WTC11 (cell line): Measurements from ENCODE around the gene ATG13. TPM values are rescaled to one million over a fixed set of nuclear protein-coding genes. Genes with fewer than 3 reads are reported as not detected.

Experiments
- ATAC-seq: fragments of 200-7000 bp; cut with Tn5 transposase; 2 replicates; pipeline ENCODE4 v1.10.0; 2021; ENCODE audit warnings: mild to moderate bottlenecking, moderate library complexity
- CTCF ChIA-PET: fragments of 300-600 bp; sonication (Branson Sonifier 250); formaldehyde crosslinking; loops from one replicate; lab custom pipeline; 2021; ENCODE audit warnings: antibody characterized with exemption; lab: Charles Lee
- POLR2A ChIA-PET: fragments of 350-600 bp; sonication (Branson Sonifier 250); formaldehyde crosslinking; loops from one replicate; lab custom pipeline; 2021; ENCODE audit warnings: antibody characterized with exemption; lab: Charles Lee
- DNase-seq: peaks from one replicate; pipeline ENCODE4 v3.0.0; 2021; ENCODE audit warnings: low spot score
- H3K27ac Mint-ChIP-seq: 2 replicates; pipeline ENCODE4 v1.8.0; 2021; ENCODE audit warnings: mixed read lengths
- H3K27me3 Mint-ChIP-seq: 2 replicates; pipeline ENCODE4 v1.8.0; 2021; ENCODE audit warnings: low read depth, mild to moderate bottlenecking, moderate library complexity, mixed read lengths
- H3K36me3 Mint-ChIP-seq: 2 replicates; pipeline ENCODE4 v1.8.0; 2021; ENCODE audit warnings: mixed read lengths
- H3K4me1 Mint-ChIP-seq: 2 replicates; pipeline ENCODE4 v1.8.0; 2022; ENCODE audit warnings: mixed read lengths
- H3K4me3 Mint-ChIP-seq: 2 replicates; pipeline ENCODE4 v1.8.0; 2021; ENCODE audit warnings: mild to moderate bottlenecking, moderate library complexity, mixed read lengths
- H3K9me3 Mint-ChIP-seq: 2 replicates; pipeline ENCODE4 v1.8.0; 2021; ENCODE audit warnings: mixed read lengths
- AR ChIP-seq: fragments of 250-450 bp; sonication (Bioruptor Pico); IDR thresholded peaks from 2 replicates; pipeline ENCODE4 v1.9.0; 2021; ENCODE audit warnings: mild to moderate bottlenecking
- ARID4B ChIP-seq: sonication (generic); formaldehyde crosslinking; IDR thresholded peaks from 2 replicates; pipeline ENCODE4 v1.8.0; 2023; ENCODE audit warnings: missing genetic modification reagents, mild to moderate bottlenecking, borderline replicate concordance
- ATF2 ChIP-seq: sonication (generic); formaldehyde crosslinking; IDR thresholded peaks from 2 replicates; pipeline ENCODE4 v1.8.1; 2022; ENCODE audit warnings: low read depth, missing genetic modification reagents, borderline replicate concordance
- CBFB ChIP-seq: sonication (generic); formaldehyde crosslinking; IDR thresholded peaks from 2 replicates; pipeline ENCODE4 v1.8.1; 2022; ENCODE audit warnings: mild to moderate bottlenecking, low read depth, missing genetic modification reagents
- E2F4 ChIP-seq: sonication (generic); formaldehyde crosslinking; IDR thresholded peaks from 2 replicates; pipeline ENCODE4 v1.8.1; 2022; ENCODE audit warnings: low read depth, mild to moderate bottlenecking, moderate library complexity, missing genetic modification reagents, borderline replicate concordance
- ESRRA ChIP-seq: sonication (generic); formaldehyde crosslinking; IDR thresholded peaks from 2 replicates; pipeline ENCODE4 v1.8.1; 2022; ENCODE audit warnings: mild to moderate bottlenecking, missing genetic modification reagents, borderline replicate concordance
- HMGA2 ChIP-seq: fragments of 250-450 bp; sonication (Bioruptor Pico); IDR thresholded peaks from 2 replicates; pipeline ENCODE4 v1.4.0; 2021; ENCODE audit warnings: mild to moderate bottlenecking, moderate library complexity
- JUN ChIP-seq: sonication (generic); formaldehyde crosslinking; IDR thresholded peaks from 2 replicates; pipeline ENCODE4 v1.8.0; 2023; ENCODE audit warnings: mild to moderate bottlenecking, missing genetic modification reagents
- PRDM15 ChIP-seq: sonication (generic); formaldehyde crosslinking; IDR thresholded peaks from 2 replicates; pipeline ENCODE4 v1.8.0; 2022; ENCODE audit warnings: missing genetic modification reagents
- STAT6 ChIP-seq: sonication (generic); formaldehyde crosslinking; conservative IDR thresholded peaks from 2 replicates; pipeline ENCODE4 v1.8.1; 2023; ENCODE audit warnings: mild to moderate bottlenecking, low read depth, missing genetic modification reagents, moderate library complexity
- TEAD1 ChIP-seq: sonication (generic); formaldehyde crosslinking; IDR thresholded peaks from 2 replicates; pipeline ENCODE4 v1.8.0; 2022; ENCODE audit warnings: mild to moderate bottlenecking, missing genetic modification reagents
- TEAD4 ChIP-seq: sonication (generic); formaldehyde crosslinking; IDR thresholded peaks from 2 replicates; pipeline ENCODE4 v1.8.0; 2022; ENCODE audit warnings: mild to moderate bottlenecking, missing genetic modification reagents
- ZNF396 ChIP-seq: fragments of 250-450 bp; sonication (Bioruptor Pico); IDR thresholded peaks from 2 replicates; pipeline ENCODE4 v1.8.0; 2021; ENCODE audit warnings: mild to moderate bottlenecking, moderate library complexity, borderline replicate concordance
- ZNF416 ChIP-seq: fragments of 250-450 bp; sonication (Bioruptor Pico); IDR thresholded peaks from 2 replicates; pipeline ENCODE4 v1.9.0; 2021; ENCODE audit warnings: mild to moderate bottlenecking, inconsistent platforms
- ZNF671 ChIP-seq: fragments of 250-450 bp; sonication (Bioruptor Pico); IDR thresholded peaks from 2 replicates; pipeline ENCODE4 v1.8.0; 2021; ENCODE audit warnings: mild to moderate bottlenecking
- total RNA-seq: library from RNA; stranded (reverse); gene quantifications from 3 replicates; pipeline ENCODE4 v1.2.3, GENCODE V29; 2021

The ATG13 gene
- total RNA-seq, 1 experiment from 2014 or later: 85.4 TPM

GRCh38 chr11:46635557-46636139 lies 18.3 kb downstream of the ATG13 start (continued):
- no peak for TF ChIP-seq CBFB (CRISPR knock-in tag)
- no peak for TF ChIP-seq ATF2 (CRISPR knock-in tag)
- no peak for TF ChIP-seq AR (CRISPR knock-in tag)
- TF ChIP-seq ARID4B: no peak
- no peak for TF ChIP-seq ZNF416 (CRISPR knock-in tag)
- no peak for TF ChIP-seq ZNF396
- no peak for TF ChIP-seq JUN

- POLR2A ChIA-PET: no interaction called here
- Mint-ChIP-seq H3K27ac (no peak overlapping the region), H3K4me1 (no peaks in the 10 kb centered on the region), H3K27me3 (no peaks in the 10 kb centered on the region), H3K36me3 (peaks cover 18% of the 10 kb centered on the region), H3K9me3 (peaks cover 7% of the 10 kb centered on the region), H3K4me3 (no peak overlapping the region)
- ATAC-seq (no peak), DNase-seq (no peak)
- CTCF ChIA-PET: no interaction called here
- no peak for TF ChIP-seq CBFB (CRISPR knock-in tag)
- TF ChIP-seq HMGA2 (CRISPR knock-in tag): no peak
- TF ChIP-seq JUN: no peak
- TF ChIP-seq AR (CRISPR knock-in tag): no peak
- no peak for TF ChIP-seq STAT6 (CRISPR knock-in tag)
- no peak for TF ChIP-seq ESRRA
- no peak for TF ChIP-seq TEAD1
- TF ChIP-seq ZNF671 (CRISPR knock-in tag): no peak
- TF ChIP-seq TEAD4 (CRISPR knock-in tag): no peak
- TF ChIP-seq E2F4 (CRISPR knock-in tag): no peak
- TF ChIP-seq PRDM15 (CRISPR knock-in tag): no peak
Measured at GRCh38 chr11:46637546-46637945, 20.2 kb downstream of the ATG13 start.
